Panc1 (cell line): ENCODE measurements around the gene PRKG1.

Experiments
- CTCF ChIP-seq: fragments of 450-650 bp; IDR thresholded peaks from 2 replicates; pipeline ENCODE4 v1.5.1; 2017; ENCODE audit warnings: mild to moderate bottlenecking
- REST ChIP-seq, 2 experiments: IDR thresholded peaks; 2 replicates each; pipeline ENCODE4 v1.6.1; 2011 to 2012; ENCODE audit warnings: low read depth in 2 of 2, control low read depth in 1 of 2, low read length in 1 of 2, mild to moderate bottlenecking in 1 of 2, moderate library complexity in 1 of 2; ENCODE audit not compliant: insufficient read depth in 1 of 2
- TCF7L2 ChIP-seq: IDR thresholded peaks from 2 replicates; pipeline ENCODE4 v1.6.1; 2011; ENCODE audit warnings: mild to moderate bottlenecking, low read depth, low read length, inconsistent platforms

GRCh38 chr10:51846856-51847506 lies 772.7 kb downstream of the PRKG1 start:
- no peak for TF ChIP-seq CTCF
- TF ChIP-seq TCF7L2, result no peak
- TF ChIP-seq REST (IDR thresholded peaks at IDR 0.05; ENCODE audit: insufficient read depth in 1 of 2, low read depth in 2 of 2, low read length in 1 of 2), result no peak
